ENCODE measurements around the gene ABCD3.

ABCD3 gene

GRCh38 chr1:94550396-94550795 is 132.2 kb downstream of the ABCD3 start:
- H3K27ac ChIP-seq: peak overlapping the region; percentile 45

GRCh38 chr1:94550800-94551241 is 132.6 kb downstream of the ABCD3 start:
- TF ChIP-seq CTCF (conservative IDR thresholded peaks at IDR 0.05): no peak
- peak overlapping the region; percentile 45 for H3K27ac ChIP-seq

More at GRCh38 chr1:94550396-94550795, 132.2 kb downstream of the ABCD3 start:
- TF ChIP-seq CTCF (conservative IDR thresholded peaks at IDR 0.05): no peak

- TF ChIP-seq CTCF (conservative IDR thresholded peaks at IDR 0.05): no peak
- H3K27ac ChIP-seq: peak overlapping the region; percentile 45
Measured at GRCh38 chr1:94551449-94551848, 133.3 kb downstream of the ABCD3 start.

GRCh38 chr1:94552071-94552586 is 133.9 kb downstream of the ABCD3 start:
- no peak for TF ChIP-seq CTCF (conservative IDR thresholded peaks at IDR 0.05)

GRCh38 chr1:94553323-94553730 is 135.1 kb downstream of the ABCD3 start:
- no peak overlapping the region for H3K27ac ChIP-seq

More at GRCh38 chr1:94552071-94552586, 133.9 kb downstream of the ABCD3 start:
- no peak overlapping the region for H3K27ac ChIP-seq

GRCh38 chr1:94553931-94554330 is 135.7 kb downstream of the ABCD3 start:
- no peak for TF ChIP-seq CTCF (conservative IDR thresholded peaks at IDR 0.05)
- no peak overlapping the region for H3K27ac ChIP-seq

More at GRCh38 chr1:94553323-94553730, 135.1 kb downstream of the ABCD3 start:
- TF ChIP-seq CTCF (conservative IDR thresholded peaks at IDR 0.05): no peak

GRCh38 chr1:94554580-94554979 is 136.4 kb downstream of the ABCD3 start:
- no peak overlapping the region for H3K27ac ChIP-seq
- TF ChIP-seq CTCF (conservative IDR thresholded peaks at IDR 0.05): no peak
